Measurements from ENCODE around the gene IKZF1. TPM values are rescaled to one million over a fixed set of nuclear protein-coding genes. Genes with fewer than 3 reads are reported as not detected.

The IKZF1 gene
- total and polyA plus RNA-seq, 9 of the 15 experiments (the other 6 are each of a cell fraction or from before 2014, with no cell fraction given), result 12.6 to 85.3 (median 44.7) TPM

GRCh38 chr7:50399635-50400034 is 95.1 kb downstream of the IKZF1 start:
- H4K20me1 ChIP-seq (replicated peaks; ENCODE audit: control insufficient read depth, insufficient read depth, low read length), result no peaks in the 10 kb centered on the region
- CTCF ChIA-PET (ENCODE audit: low intra/inter-chr PET ratio), result no interaction called here
- ATAC-seq (no peak), DNase-seq (ENCODE audit: extremely low read depth in 1 of 4, low spot score in 3 of 4) (no peak), FAIRE-seq (no peak)
- H3K9me3 ChIP-seq (replicated peaks; ENCODE audit: control insufficient read depth, insufficient read depth, low read depth, low read length), result no peaks in the 10 kb centered on the region
- no peaks in the 10 kb centered on the region for H3K4me1 ChIP-seq (replicated peaks in 1 of 2; ENCODE audit: control insufficient read depth in 2 of 2, insufficient read depth in 2 of 2, low read length in 2 of 2)
- H3K4me3 ChIP-seq, result no peak overlapping the region
- intact Hi-C loops (cut with micrococcal nuclease) (no loop called here), in situ Hi-C loops (cut with MboI) (no loop called here)
- H3K79me2 ChIP-seq (ENCODE audit: control insufficient read depth, insufficient read depth, low read length), result no peaks in the 10 kb centered on the region
- H3K9me1 ChIP-seq (ENCODE audit: control insufficient read depth, insufficient read depth, low read length), result no peaks in the 10 kb centered on the region
- no peak overlapping the region for H3K4me2 ChIP-seq (ENCODE audit: insufficient read depth, low read length)
- H3K27me3 ChIP-seq (ENCODE audit: control insufficient read depth in 2 of 2, insufficient read depth in 2 of 2, low read length in 2 of 2), result no peaks in the 10 kb centered on the region
- H3K9ac ChIP-seq (ENCODE audit: insufficient read depth in 1 of 2, low read depth in 2 of 2, low read length in 2 of 2), result no peak overlapping the region
- POLR2A ChIA-PET, result no interaction called here
- BruUV-seq (replicated peaks), result no TSS peak
- WGBS (ENCODE audit: insufficient coverage, low coverage, missing lambda C conversion rate), result 96% methylated on average over 15 of the region's 21 CpGs
- peaks cover 75% of the 10 kb centered on the region for H3K36me3 ChIP-seq (ENCODE audit: control insufficient read depth, insufficient read depth, low read length)
- H3K27ac ChIP-seq (ENCODE audit: extremely low read depth, low read depth, low read length), result no peak overlapping the region
- H2AFZ ChIP-seq (ENCODE audit: low read depth, low read length), result no peak overlapping the region
- no peak for TF ChIP-seq SNRNP70 (optimal IDR thresholded peaks at IDR 0.05; ENCODE audit: low read depth, low read length)
- TF ChIP-seq CCNT2 (IDR thresholded peaks at IDR 0.05; ENCODE audit: borderline replicate concordance, extremely low read depth, insufficient read length, low read depth, low read length), result no peak
- no peak for TF ChIP-seq TRIM25 (IDR thresholded peaks at IDR 0.05; ENCODE audit: borderline replicate concordance)
- TF ChIP-seq CLOCK (CRISPR knock-in tag; IDR thresholded peaks at IDR 0.05; ENCODE audit: borderline replicate concordance), result no peak
- TF ChIP-seq RERE (CRISPR knock-in tag; IDR thresholded peaks at IDR 0.05; ENCODE audit: borderline replicate concordance), result no peak
- TF ChIP-seq ZNF445 (CRISPR knock-in tag; IDR thresholded peaks at IDR 0.05; ENCODE audit: low read depth), result no peak
- no peak for TF ChIP-seq TRIM28 (IDR thresholded peaks at IDR 0.05)
- no peak for TF ChIP-seq RNF2 (IDR thresholded peaks at IDR 0.05)
- no peak for TF ChIP-seq GTF2E2 (tag; IDR thresholded peaks at IDR 0.05)
- TF ChIP-seq UBTF (IDR thresholded peaks at IDR 0.05; ENCODE audit: borderline replicate concordance in 1 of 2, low read depth in 2 of 2, low read length in 2 of 2), result no peak
